Natural killer cell (primary cell): ENCODE measurements around the gene DMPK. TPM values are rescaled to one million over a fixed set of nuclear protein-coding genes. Genes with fewer than 3 reads are reported as not detected.

Experiments
- ATAC-seq, 3 donors: fragments of 150-1000 bp in 2 of 3; fragments of 200-7000 bp in 1 of 3; cut with Tn5 transposase; 1 replicate in 1 of 3; 2 replicates in 2 of 3; pipeline ENCODE4 v1.10.0; 2021; ENCODE audit warnings: mild to moderate bottlenecking in 2 of 3, moderate library complexity in 2 of 3
- DNase-seq, 2 donors: peaks; one replicate each; pipeline versions ENCODE4 v3.0.0 to v3.0.0-alpha.2; 2013 to 2021; ENCODE audit warnings: mixed read lengths in 1 of 2
- H3K27ac ChIP-seq: one replicate; pipeline ENCODE4 v1.5.1; 2013; ENCODE audit warnings: mild to moderate bottlenecking, low read length
- H3K27me3 ChIP-seq: one replicate; pipeline ENCODE4 v1.6.1; 2013; ENCODE audit warnings: low read length; ENCODE audit not compliant: control insufficient read depth, insufficient read depth
- H3K36me3 ChIP-seq: one replicate; pipeline ENCODE4 v1.6.1; 2013; ENCODE audit warnings: low read length; ENCODE audit not compliant: control insufficient read depth, insufficient read depth
- H3K4me1 ChIP-seq: one replicate; pipeline ENCODE4 v1.6.1; 2013; ENCODE audit warnings: low read length; ENCODE audit not compliant: control insufficient read depth, insufficient read depth
- H3K4me3 ChIP-seq: one replicate; pipeline ENCODE4 v1.5.1; 2013; ENCODE audit warnings: low read length
- H3K9me3 ChIP-seq: one replicate; pipeline ENCODE4 v1.6.1; 2013; ENCODE audit warnings: low read length; ENCODE audit not compliant: control insufficient read depth, insufficient read depth
- H3K27ac Mint-ChIP-seq, 2 donors: one replicate each; pipeline ENCODE4 v1.8.0; 2022; ENCODE audit warnings: mild to moderate bottlenecking in 2 of 2, mixed read lengths in 2 of 2, moderate library complexity in 1 of 2
- H3K27me3 Mint-ChIP-seq, 2 donors: one replicate each; pipeline ENCODE4 v1.8.0; 2022; ENCODE audit warnings: low read depth in 2 of 2, mixed read lengths in 2 of 2
- H3K36me3 Mint-ChIP-seq: one replicate; pipeline ENCODE4 v1.8.0; 2022; ENCODE audit warnings: mixed read lengths
- H3K4me1 Mint-ChIP-seq, 2 donors: one replicate each; pipeline ENCODE4 v1.8.0; 2022; ENCODE audit warnings: mixed read lengths in 2 of 2
- H3K4me3 Mint-ChIP-seq: one replicate; pipeline ENCODE4 v1.8.0; 2022; ENCODE audit warnings: mild to moderate bottlenecking, moderate library complexity, mixed read lengths
- H3K9me3 Mint-ChIP-seq, 2 donors: one replicate each; pipeline ENCODE4 v1.8.0; 2022; ENCODE audit warnings: mixed read lengths in 2 of 2
- CTCF ChIP-seq: fragments of 200-600 bp; IDR thresholded peaks from one replicate; pipeline ENCODE4 v1.8.0; 2022; ENCODE audit warnings: antibody characterized with exemption
- WGBS: methylation state at CpG from one replicate; pipeline ENCODE4 v1.1.7; 2013; ENCODE audit warnings: missing lambda C conversion rate; ENCODE audit not compliant: insufficient coverage; 5-methylcytosine and 5-hydroxymethylcytosine counted together
- intact Hi-C: fragments of 100-400 bp; cut with micrococcal nuclease; formaldehyde crosslinking; loops from one replicate; pipeline ENCODE4 v1.14.2; 2022
- total RNA-seq, 4 donors: library from RNA; stranded (reverse); fragments of 120-200 nt in 1 of 4; gene quantifications; one replicate each; pipeline versions ENCODE4 v1.2.3 to v1.2.4, GENCODE V29; 2013 to 2022

Gene DMPK
- total RNA-seq, 3 donors from 2014 or later (not counting 1 experiment from before 2014, with no cell fraction given), result 48.1 to 67.5 (median 49.8) TPM

- peaks cover 4 to 8% of the 10 kb centered on the region in 2 donors for H3K27me3 Mint-ChIP-seq
Observed at GRCh38 chr19:45739498-45740439, 42.5 kb downstream of the DMPK start.

DNA sequence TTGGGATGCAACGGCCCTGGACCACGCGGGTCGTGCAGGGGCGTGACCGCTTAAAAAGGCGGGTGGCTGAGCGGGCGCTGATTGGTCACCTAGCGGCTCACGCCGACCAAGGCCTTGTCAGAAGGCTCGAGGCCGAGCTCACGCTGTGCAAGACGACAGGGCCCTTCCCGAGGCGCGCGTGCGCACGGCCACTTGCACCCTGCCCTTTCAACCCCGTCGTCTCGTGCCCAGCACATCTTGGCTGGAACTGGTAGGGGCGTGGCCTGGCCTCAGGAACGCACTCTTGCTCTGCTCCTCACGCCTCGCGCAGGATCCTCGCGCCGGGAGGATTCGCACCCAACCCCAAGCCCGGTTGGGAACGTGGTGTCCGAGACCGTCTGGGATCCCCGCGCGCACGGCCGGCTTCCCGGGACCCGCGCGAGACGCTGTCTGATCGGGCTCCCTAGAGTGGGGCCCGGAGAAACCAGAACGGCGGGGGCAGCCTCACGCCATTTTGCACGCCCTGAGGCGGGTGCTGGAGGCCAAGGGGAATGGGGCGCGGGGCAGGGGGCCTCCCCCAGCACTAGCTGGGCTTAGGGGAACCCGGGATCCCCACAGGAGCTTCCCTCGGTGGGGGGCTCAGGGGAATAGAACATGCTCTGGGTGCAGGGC, 49.0 kb downstream of the DMPK start, which contains the start of gene MEIOSIN:
Gene MEIOSIN (plus strand): TSS at position 280 of the 651 bp plus-strand sequence. CDS start 1,938 bp downstream, outside the sequence.
- no peak for DNase-seq
- Mint-ChIP-seq H3K9me3 (no peaks in the 10 kb centered on the region), H3K4me3 (peak within 1 kb of the TSS; percentile 13), H3K27ac (no peak within 1 kb of the TSS), H3K36me3 (no peaks in the 10 kb centered on the region), H3K27me3 (no peaks in the 10 kb centered on the region), H3K4me1 (peaks cover 20 to 23% of the 10 kb centered on the region in 2 donors)
- Histone ChIP-seq H3K9me3 (no peaks in the 10 kb centered on the region), H3K36me3 (no peaks in the 10 kb centered on the region), H3K27ac (no peak within 1 kb of the TSS), H3K4me3 (no peak within 1 kb of the TSS), H3K4me1 (peaks cover 20% of the 10 kb centered on the region), H3K27me3 (no peaks in the 10 kb centered on the region)
- ATAC-seq, result no peak
- WGBS, result 94% methylated on average over 59 of the region's 59 CpGs
- intact Hi-C loops, result no loop called here
- no peak for TF ChIP-seq CTCF

More at GRCh38 chr19:45739498-45740439, 42.5 kb downstream of the DMPK start:
- ATAC-seq (no peak), DNase-seq (no peak)
- Histone ChIP-seq H3K9me3 (no peaks in the 10 kb centered on the region), H3K4me1 (no peaks in the 10 kb centered on the region), H3K36me3 (no peaks in the 10 kb centered on the region), H3K27ac (no peak overlapping the region), H3K4me3 (no peak overlapping the region), H3K27me3 (no peaks in the 10 kb centered on the region)
- TF ChIP-seq CTCF, result no peak
- intact Hi-C loops, result no loop called here
- Mint-ChIP-seq H3K4me3 (no peak overlapping the region), H3K27ac (no peak overlapping the region), H3K9me3 (no peaks in the 10 kb centered on the region), H3K36me3 (no peaks in the 10 kb centered on the region), H3K4me1 (no peaks in the 10 kb centered on the region)
- 87% methylated on average over 10 of the region's 10 CpGs for WGBS

DNA sequence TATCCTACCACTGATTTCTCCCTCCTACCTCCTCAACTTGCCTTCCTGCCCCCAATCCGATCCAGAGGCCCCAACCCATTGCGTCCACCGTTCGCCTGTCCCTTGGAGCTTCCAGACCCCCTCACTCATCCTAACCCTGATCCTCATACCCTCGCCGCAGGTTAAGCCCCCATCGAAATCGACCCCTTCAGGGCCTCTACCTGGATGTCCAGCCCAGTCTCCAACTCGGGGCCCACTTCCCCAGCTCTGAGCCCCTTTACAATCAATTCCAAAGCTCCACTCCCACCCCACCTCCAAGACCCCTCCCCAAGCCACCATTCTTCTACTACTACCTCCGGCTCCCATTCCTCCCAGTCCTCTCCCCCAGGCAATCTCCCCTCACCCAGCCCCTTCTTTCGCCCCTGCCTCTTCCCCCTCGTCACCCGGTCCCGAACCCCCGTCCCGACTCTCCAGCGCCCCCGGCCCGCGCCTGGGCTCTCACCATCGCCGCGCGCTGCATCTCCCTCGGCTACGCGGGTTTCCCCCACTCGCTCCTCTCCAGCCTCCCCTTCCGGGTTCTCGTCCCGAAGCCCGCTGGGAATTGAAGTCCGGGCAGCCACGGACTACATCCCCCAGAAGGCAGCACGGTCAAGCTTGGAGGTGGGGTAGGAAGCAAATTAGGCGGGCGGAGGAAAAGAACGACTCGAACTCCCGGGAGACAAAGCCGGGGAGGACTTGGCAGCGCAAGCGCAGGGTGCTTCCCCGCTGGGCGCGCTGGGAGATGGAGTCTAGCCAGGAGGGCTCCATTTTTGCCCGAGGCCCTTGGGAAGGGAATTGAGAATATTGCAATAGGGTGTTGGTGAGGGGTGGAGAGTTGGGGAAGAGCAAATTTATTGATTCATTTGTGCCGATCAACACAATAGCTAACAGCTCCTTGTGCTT, 51.7 kb downstream of the DMPK start, which contains the start of gene FBXO46:
Gene FBXO46 (minus strand): TSS at position 529 of the 921 bp plus-strand sequence. CDS start 17,401 bp downstream, outside the sequence.
- TF ChIP-seq CTCF, result no peak
- peak within 1 kb of the TSS; percentile 84 for H3K4me3 ChIP-seq
- 1% methylated on average over 48 of the region's 48 CpGs for WGBS
- peak; percentile 81 to 97 for DNase-seq
- no peaks in the 10 kb centered on the region for H3K27me3 ChIP-seq
- H3K4me1 ChIP-seq, result peaks cover 20% of the 10 kb centered on the region
- peak within 1 kb of the TSS; percentile 79 for H3K27ac ChIP-seq
- peaks cover 25 to 34% of the 10 kb centered on the region in 2 donors for H3K4me1 Mint-ChIP-seq
- no peaks in the 10 kb centered on the region for H3K9me3 Mint-ChIP-seq
- peak within 1 kb of the TSS; percentile 95 for H3K4me3 Mint-ChIP-seq
- no peaks in the 10 kb centered on the region for H3K36me3 Mint-ChIP-seq
- no peaks in the 10 kb centered on the region for H3K27me3 Mint-ChIP-seq
- H3K36me3 ChIP-seq, result no peaks in the 10 kb centered on the region
- peak; percentile 99 to 100 (median 99) for ATAC-seq
- intact Hi-C loops, result loop anchor here (1.0 to 2.0 kb wide), 2 partner anchors 13 to 38 kb away; partner anchors contain the start of gene QPCTL
- no peaks in the 10 kb centered on the region for H3K9me3 ChIP-seq
- peak within 1 kb of the TSS; percentile 90 to 97 for H3K27ac Mint-ChIP-seq
